ENCODE data around the gene AGRP.

Gene AGRP

GRCh38 chr16:67445441-67445912, 37.9 kb downstream of the AGRP start:
- no peak for DNase-seq (ENCODE audit: low read depth in 2 of 2)

- no peak for DNase-seq (ENCODE audit: low read depth in 2 of 2)
These were observed 38.3 kb downstream of the AGRP start for GRCh38 chr16:67445126-67445426.

- DNase-seq (ENCODE audit: low read depth in 2 of 2) = no peak
These were observed 38.9 kb downstream of the AGRP start for GRCh38 chr16:67444259-67445125.

GRCh38 chr16:67443265-67443664, 40.1 kb downstream of the AGRP start:
- no peak for DNase-seq (ENCODE audit: low read depth in 2 of 2)

- no peak for DNase-seq (ENCODE audit: low read depth in 2 of 2)
These were observed 40.6 kb downstream of the AGRP start for GRCh38 chr16:67442581-67443255.

- no peak for DNase-seq (ENCODE audit: low read depth in 2 of 2)
These were observed 41.4 kb downstream of the AGRP start for GRCh38 chr16:67441907-67442306.

GRCh38 chr16:67441271-67441753, 42.0 kb downstream of the AGRP start:
- DNase-seq (ENCODE audit: low read depth in 2 of 2) = no peak

GRCh38 chr16:67438824-67439393, 44.4 kb downstream of the AGRP start:
- no peak for DNase-seq (ENCODE audit: low read depth in 2 of 2)

- DNase-seq (ENCODE audit: low read depth in 2 of 2) = no peak
These were observed 45.1 kb downstream of the AGRP start for GRCh38 chr16:67438098-67438791.

- DNase-seq (ENCODE audit: low read depth in 2 of 2) = no peak
These were observed 45.8 kb downstream of the AGRP start for GRCh38 chr16:67437513-67437912.

- no peak for DNase-seq (ENCODE audit: low read depth in 2 of 2)
These were observed 46.6 kb downstream of the AGRP start for GRCh38 chr16:67436640-67437193.

- DNase-seq (ENCODE audit: low read depth in 2 of 2) = no peak
These were observed 47.6 kb downstream of the AGRP start for GRCh38 chr16:67435758-67436164.

GRCh38 chr16:67433131-67433719, 50.1 kb downstream of the AGRP start:
- DNase-seq (ENCODE audit: low read depth in 2 of 2) = no peak
